Measurements from ENCODE around the gene IDS. TPM values are rescaled to one million over a fixed set of nuclear protein-coding genes. Genes with fewer than 3 reads are reported as not detected.
"Not testable (repeated sequence)": the region's sequence is repeated elsewhere in the genome, so short reads cannot be mapped to it uniquely, and the experiment has no call there.

IDS gene
- total RNA-seq, 1 experiment from 2014 or later = 34.3 TPM

- DNase-seq (ENCODE audit: low read depth); in situ Hi-C loops (cut with HindIII; ENCODE audit: low pct_unique_long_range_greater_than_20kb, low sequenced_read_pairs): not testable (repeated sequence)
These were observed 27.8 kb upstream of the IDS start for GRCh38 chrX:149532868-149533267.

GRCh38 chrX:149531599-149531998 is 26.5 kb upstream of the IDS start:
- in situ Hi-C loops (cut with HindIII; ENCODE audit: low pct_unique_long_range_greater_than_20kb, low sequenced_read_pairs) = no loop called here
- DNase-seq (ENCODE audit: low read depth) = no peak

GRCh38 chrX:149528381-149528780 is 23.3 kb upstream of the IDS start:
- in situ Hi-C loops (cut with HindIII; ENCODE audit: low pct_unique_long_range_greater_than_20kb, low sequenced_read_pairs) = no loop called here
- DNase-seq (ENCODE audit: low read depth) = no peak

GRCh38 chrX:149527705-149528104 is 22.6 kb upstream of the IDS start:
- in situ Hi-C loops (cut with HindIII; ENCODE audit: low pct_unique_long_range_greater_than_20kb, low sequenced_read_pairs) = no loop called here
- peak; percentile 23 for DNase-seq (ENCODE audit: low read depth)

GRCh38 chrX:149526318-149527033 is 21.4 kb upstream of the IDS start:
- DNase-seq (ENCODE audit: low read depth); in situ Hi-C loops (cut with HindIII; ENCODE audit: low pct_unique_long_range_greater_than_20kb, low sequenced_read_pairs): not testable (repeated sequence)

- in situ Hi-C loops (cut with HindIII; ENCODE audit: low pct_unique_long_range_greater_than_20kb, low sequenced_read_pairs); DNase-seq (ENCODE audit: low read depth): not testable (repeated sequence)
These were observed 20.8 kb upstream of the IDS start for GRCh38 chrX:149525903-149526302.

- peak; percentile 50 for DNase-seq (ENCODE audit: low read depth)
- in situ Hi-C loops (cut with HindIII; ENCODE audit: low pct_unique_long_range_greater_than_20kb, low sequenced_read_pairs) = not testable (repeated sequence)
These were observed 20.3 kb upstream of the IDS start for GRCh38 chrX:149525389-149525788.

GRCh38 chrX:149522916-149523315 is 17.8 kb upstream of the IDS start:
- DNase-seq (ENCODE audit: low read depth) = peak; percentile 26
- in situ Hi-C loops (cut with HindIII; ENCODE audit: low pct_unique_long_range_greater_than_20kb, low sequenced_read_pairs) = no loop called here

GRCh38 chrX:149521438-149521837 is 16.3 kb upstream of the IDS start:
- in situ Hi-C loops (cut with HindIII; ENCODE audit: low pct_unique_long_range_greater_than_20kb, low sequenced_read_pairs) = no loop called here
- DNase-seq (ENCODE audit: low read depth) = no peak

GRCh38 chrX:149520636-149521277 is 15.7 kb upstream of the IDS start:
- in situ Hi-C loops (cut with HindIII; ENCODE audit: low pct_unique_long_range_greater_than_20kb, low sequenced_read_pairs); DNase-seq (ENCODE audit: low read depth): not testable (repeated sequence)

- in situ Hi-C loops (cut with HindIII; ENCODE audit: low pct_unique_long_range_greater_than_20kb, low sequenced_read_pairs) = no loop called here
- DNase-seq (ENCODE audit: low read depth) = no peak
These were observed 13.1 kb upstream of the IDS start for GRCh38 chrX:149518236-149518635.

GRCh38 chrX:149517308-149517707 is 12.2 kb upstream of the IDS start:
- no peak for DNase-seq (ENCODE audit: low read depth)
- in situ Hi-C loops (cut with HindIII; ENCODE audit: low pct_unique_long_range_greater_than_20kb, low sequenced_read_pairs) = no loop called here

GRCh38 chrX:149516604-149517003 is 11.5 kb upstream of the IDS start:
- DNase-seq (ENCODE audit: low read depth) = no peak

GRCh38 chrX:149515954-149516602 is 11.0 kb upstream of the IDS start:
- no peak for DNase-seq (ENCODE audit: low read depth)

More at GRCh38 chrX:149516604-149517003, 11.5 kb upstream of the IDS start:
- in situ Hi-C loops (cut with HindIII; ENCODE audit: low pct_unique_long_range_greater_than_20kb, low sequenced_read_pairs) = no loop called here

GRCh38 chrX:149513825-149514428 is 8.8 kb upstream of the IDS start:
- in situ Hi-C loops (cut with HindIII; ENCODE audit: low pct_unique_long_range_greater_than_20kb, low sequenced_read_pairs) = no loop called here
- DNase-seq (ENCODE audit: low read depth) = no peak

More at GRCh38 chrX:149515954-149516602, 11.0 kb upstream of the IDS start:
- in situ Hi-C loops (cut with HindIII; ENCODE audit: low pct_unique_long_range_greater_than_20kb, low sequenced_read_pairs) = no loop called here

- DNase-seq (ENCODE audit: low read depth) = no peak
- in situ Hi-C loops (cut with HindIII; ENCODE audit: low pct_unique_long_range_greater_than_20kb, low sequenced_read_pairs) = no loop called here
These were observed 7.2 kb upstream of the IDS start for GRCh38 chrX:149512225-149512885.

GRCh38 chrX:149511081-149511480 is 6.0 kb upstream of the IDS start:
- DNase-seq (ENCODE audit: low read depth) = no peak
- in situ Hi-C loops (cut with HindIII; ENCODE audit: low pct_unique_long_range_greater_than_20kb, low sequenced_read_pairs) = no loop called here

- in situ Hi-C loops (cut with HindIII; ENCODE audit: low pct_unique_long_range_greater_than_20kb, low sequenced_read_pairs) = no loop called here
- DNase-seq (ENCODE audit: low read depth) = no peak
These were observed 5.3 kb upstream of the IDS start for GRCh38 chrX:149510386-149510785.

Data from Caki2 (cell line).